Measurements from ENCODE around the gene CER1.

The CER1 gene, protein sequence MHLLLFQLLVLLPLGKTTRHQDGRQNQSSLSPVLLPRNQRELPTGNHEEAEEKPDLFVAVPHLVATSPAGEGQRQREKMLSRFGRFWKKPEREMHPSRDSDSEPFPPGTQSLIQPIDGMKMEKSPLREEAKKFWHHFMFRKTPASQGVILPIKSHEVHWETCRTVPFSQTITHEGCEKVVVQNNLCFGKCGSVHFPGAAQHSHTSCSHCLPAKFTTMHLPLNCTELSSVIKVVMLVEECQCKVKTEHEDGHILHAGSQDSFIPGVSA

DNA sequence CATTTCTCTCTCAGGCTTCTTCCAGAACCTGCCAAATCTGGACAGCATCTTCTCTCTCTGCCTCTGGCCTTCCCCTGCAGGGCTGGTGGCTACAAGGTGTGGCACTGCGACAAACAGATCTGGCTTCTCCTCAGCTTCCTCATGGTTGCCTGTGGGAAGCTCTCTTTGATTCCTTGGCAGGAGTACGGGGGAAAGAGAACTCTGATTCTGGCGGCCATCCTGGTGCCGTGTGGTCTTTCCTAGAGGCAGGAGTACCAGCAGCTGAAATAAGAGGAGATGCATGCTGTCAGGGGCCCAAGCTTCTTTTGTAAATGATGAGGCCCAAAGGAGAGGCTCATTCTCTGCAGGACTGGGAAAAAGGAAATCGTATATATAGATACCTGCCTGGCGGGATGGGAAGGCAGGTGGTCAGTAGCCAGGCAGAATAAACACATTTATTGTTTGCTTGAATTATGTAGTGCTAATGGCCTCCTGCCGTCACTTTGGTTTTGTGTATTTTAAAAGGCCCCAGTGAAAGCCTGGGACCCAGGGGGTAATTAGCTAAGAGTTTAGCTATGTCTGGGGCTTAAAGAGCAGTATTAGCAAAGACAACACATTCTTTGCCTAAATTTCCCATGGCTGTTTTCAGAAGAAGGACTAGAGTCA, at the start of gene CER1:
TSS of gene CER1 (minus strand) at position 343 of the 645 bp plus-strand sequence. CDS start at position 282, 61 bp downstream.
- Mint-ChIP-seq H3K36me3 (ENCODE audit: low read depth) (no peaks in the 10 kb centered on the region), H3K4me3 (no peak within 1 kb of the TSS), H3K27ac (no peak within 1 kb of the TSS), H3K9me3 (no peaks in the 10 kb centered on the region), H3K4me1 (ENCODE audit: low read depth) (no peaks in the 10 kb centered on the region), H3K27me3 (ENCODE audit: low read depth) (peaks cover 12% of the 10 kb centered on the region)

DNA sequence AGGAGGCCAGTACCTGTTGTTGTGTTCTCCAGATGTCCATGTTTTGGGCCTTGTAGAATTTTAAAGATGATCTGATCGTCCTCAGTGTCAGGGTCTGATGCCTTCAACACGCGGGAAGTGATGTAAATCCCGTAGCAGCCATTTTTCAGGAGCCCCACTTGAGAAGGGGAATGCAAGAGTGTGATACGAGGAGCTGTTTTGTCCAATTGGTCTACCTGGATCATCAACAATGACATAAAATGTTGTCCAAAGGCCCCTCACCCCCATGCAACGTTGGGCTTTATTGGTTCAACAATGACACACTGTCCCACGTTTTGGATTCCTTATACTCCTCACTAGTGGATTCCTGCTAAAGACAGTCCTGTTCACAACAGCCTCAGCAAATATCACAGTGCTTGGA, 48.1 kb upstream of the CER1 start:
- Mint-ChIP-seq H3K4me3 (no peak overlapping the region), H3K9me3 (no peaks in the 10 kb centered on the region), H3K27ac (no peak overlapping the region), H3K36me3 (ENCODE audit: low read depth) (no peaks in the 10 kb centered on the region), H3K4me1 (ENCODE audit: low read depth) (no peaks in the 10 kb centered on the region), H3K27me3 (ENCODE audit: low read depth) (peaks cover 7% of the 10 kb centered on the region)

DNA sequence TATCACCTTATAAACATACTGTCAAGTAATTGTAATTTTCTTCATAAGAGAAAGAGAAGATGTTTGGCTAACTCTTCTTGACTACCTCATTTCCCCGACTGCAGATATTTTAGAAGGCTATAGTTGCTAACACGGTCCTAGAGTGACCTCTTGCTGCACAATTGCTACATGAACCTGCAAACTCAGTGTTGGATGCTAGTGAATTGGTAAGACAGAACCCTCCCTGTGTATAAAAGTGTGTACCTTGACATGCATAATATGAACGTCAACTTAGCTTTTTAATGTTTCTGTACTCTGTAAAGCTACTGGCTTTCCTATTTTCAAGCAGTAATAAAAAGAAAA, 46.7 kb upstream of the CER1 start:
- no peaks in the 10 kb centered on the region for H3K4me1 Mint-ChIP-seq (ENCODE audit: low read depth)
- no peak overlapping the region for H3K27ac Mint-ChIP-seq
- no peaks in the 10 kb centered on the region for H3K36me3 Mint-ChIP-seq (ENCODE audit: low read depth)
- H3K4me3 Mint-ChIP-seq = no peak overlapping the region
- H3K9me3 Mint-ChIP-seq = no peaks in the 10 kb centered on the region
- H3K27me3 Mint-ChIP-seq (ENCODE audit: low read depth) = peaks cover 7% of the 10 kb centered on the region

DNA sequence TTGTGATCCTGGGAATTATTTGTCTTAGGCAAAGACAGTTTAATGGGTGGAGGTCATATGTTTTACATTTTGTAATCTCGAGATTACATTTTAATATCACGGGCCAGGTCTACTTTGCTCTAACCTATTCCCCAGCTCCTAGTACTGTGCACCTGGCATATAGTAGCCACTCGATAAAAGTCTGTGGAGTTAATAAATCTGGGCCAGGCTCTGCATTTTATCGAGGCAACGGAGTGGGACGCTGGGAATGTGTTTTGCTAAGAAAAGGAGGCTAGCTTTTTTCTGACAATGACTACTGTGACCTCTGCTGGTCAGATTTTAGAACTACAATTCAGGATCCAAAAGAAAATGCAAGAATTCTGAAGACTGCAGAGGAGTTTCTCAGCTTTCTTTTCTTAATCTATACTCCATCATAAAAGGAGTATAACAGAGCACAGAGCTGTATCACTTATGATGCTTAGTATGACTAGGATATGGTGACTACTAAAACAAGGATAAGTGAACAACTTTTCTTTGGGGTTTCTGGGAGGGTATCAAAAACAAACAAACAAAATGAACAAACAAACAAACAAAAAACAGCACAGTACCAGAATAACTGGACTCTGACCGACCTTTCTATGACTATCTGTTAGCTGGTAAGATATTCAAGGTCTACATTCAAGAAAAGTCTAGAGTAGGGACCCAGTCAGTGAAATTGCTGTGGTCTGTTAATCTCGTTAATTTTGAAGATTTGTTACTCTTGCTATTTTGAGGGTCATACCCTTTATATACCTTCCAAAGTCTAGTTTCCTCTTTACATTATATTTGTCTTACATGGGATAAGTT, 46.1 kb upstream of the CER1 start:
- no peaks in the 10 kb centered on the region for H3K36me3 Mint-ChIP-seq (ENCODE audit: low read depth)
- H3K4me3 Mint-ChIP-seq = no peak overlapping the region
- H3K27me3 Mint-ChIP-seq (ENCODE audit: low read depth) = peaks cover 7% of the 10 kb centered on the region
- H3K9me3 Mint-ChIP-seq = no peaks in the 10 kb centered on the region
- no peak overlapping the region for H3K27ac Mint-ChIP-seq
- H3K4me1 Mint-ChIP-seq (ENCODE audit: low read depth) = no peaks in the 10 kb centered on the region

DNA sequence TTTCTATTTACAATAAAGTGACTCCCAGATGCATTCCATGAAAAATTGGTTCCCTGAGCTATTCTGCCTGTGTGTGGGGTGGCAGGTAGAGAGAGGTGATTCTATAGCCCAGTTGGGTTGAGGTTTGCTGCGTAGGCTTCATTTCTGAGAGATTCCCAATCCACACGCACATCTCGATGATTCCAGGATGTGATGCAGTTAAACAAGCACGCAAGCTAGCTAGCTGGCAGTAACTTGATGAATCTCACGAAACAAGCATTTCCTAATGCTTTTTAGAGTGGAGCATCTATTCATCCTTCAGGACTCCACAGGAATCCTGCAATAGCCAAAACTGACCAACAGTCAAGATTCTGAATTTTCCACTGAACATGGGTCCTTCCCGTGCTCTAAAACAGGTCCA, 43.8 kb upstream of the CER1 start:
- no peaks in the 10 kb centered on the region for H3K4me1 Mint-ChIP-seq (ENCODE audit: low read depth)
- no peak overlapping the region for H3K4me3 Mint-ChIP-seq
- no peaks in the 10 kb centered on the region for H3K36me3 Mint-ChIP-seq (ENCODE audit: low read depth)
- H3K9me3 Mint-ChIP-seq = no peaks in the 10 kb centered on the region
- H3K27ac Mint-ChIP-seq = no peak overlapping the region
- H3K27me3 Mint-ChIP-seq (ENCODE audit: low read depth) = peaks cover 4% of the 10 kb centered on the region

DNA sequence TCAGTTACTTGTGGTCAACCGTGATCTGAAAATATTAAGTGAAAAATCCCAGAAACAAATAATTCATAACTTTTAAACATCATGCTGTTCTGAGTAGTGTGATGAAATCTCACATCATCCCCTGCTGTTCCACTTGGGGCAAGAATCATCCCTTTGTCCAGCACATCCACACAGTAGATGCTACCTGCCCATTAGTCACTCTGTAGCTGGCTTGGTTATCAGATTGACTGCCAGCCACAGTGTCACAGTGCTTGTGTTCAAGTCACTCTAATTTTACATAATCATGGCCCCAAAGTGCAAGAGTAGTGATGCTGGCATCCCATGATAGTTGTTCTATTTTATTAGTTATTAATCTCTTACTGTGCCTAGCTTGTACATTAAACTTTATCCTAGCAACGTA, 39.1 kb upstream of the CER1 start:
- H3K36me3 Mint-ChIP-seq (ENCODE audit: low read depth) = no peaks in the 10 kb centered on the region
- H3K4me1 Mint-ChIP-seq (ENCODE audit: low read depth) = no peaks in the 10 kb centered on the region
- no peaks in the 10 kb centered on the region for H3K27me3 Mint-ChIP-seq (ENCODE audit: low read depth)
- no peaks in the 10 kb centered on the region for H3K9me3 Mint-ChIP-seq
- no peak overlapping the region for H3K4me3 Mint-ChIP-seq
- no peak overlapping the region for H3K27ac Mint-ChIP-seq

DNA sequence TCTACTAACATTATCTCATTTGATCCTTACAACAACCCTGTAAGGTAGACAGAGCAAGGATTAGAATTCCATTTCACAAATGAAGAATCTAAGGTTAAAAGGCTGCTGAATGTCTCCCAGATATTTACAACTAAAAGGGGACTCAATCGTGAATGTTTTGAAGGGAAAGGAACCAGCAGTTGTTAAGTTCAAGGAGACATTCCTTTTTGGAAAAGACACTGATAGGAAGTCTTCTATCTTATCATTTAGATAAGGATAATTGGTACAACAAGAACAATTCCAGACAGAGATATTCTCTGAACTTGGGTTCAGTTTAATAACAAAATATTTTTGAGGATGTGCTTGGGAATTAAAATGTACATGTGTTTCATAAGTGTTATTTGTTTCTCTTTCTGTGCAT, 37.5 kb upstream of the CER1 start:
- no peak overlapping the region for H3K4me3 Mint-ChIP-seq
- no peak overlapping the region for H3K27ac Mint-ChIP-seq

DNA sequence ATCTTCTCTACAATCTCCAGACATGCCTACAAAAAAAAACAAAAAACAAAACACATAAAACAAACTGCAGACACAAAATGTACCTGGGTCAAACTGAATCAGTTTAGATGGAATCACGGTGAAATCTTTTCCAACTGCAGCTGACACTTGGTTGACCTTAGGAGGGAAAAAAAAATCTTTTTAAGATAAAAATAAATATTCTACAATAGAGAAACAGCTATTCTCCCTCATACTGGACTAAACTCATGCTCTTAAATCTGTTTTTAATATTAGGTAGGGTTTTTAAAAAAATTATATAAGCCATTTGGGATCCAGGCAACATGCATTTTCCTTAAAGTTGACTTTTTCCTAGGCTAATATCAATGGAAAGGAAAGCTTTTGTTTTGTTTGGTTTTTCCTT, 33.8 kb upstream of the CER1 start:
- Mint-ChIP-seq H3K36me3 (ENCODE audit: low read depth) (no peaks in the 10 kb centered on the region), H3K27ac (no peak overlapping the region), H3K9me3 (no peaks in the 10 kb centered on the region), H3K27me3 (ENCODE audit: low read depth) (peaks cover under 1% of the 10 kb centered on the region), H3K4me1 (ENCODE audit: low read depth) (no peaks in the 10 kb centered on the region), H3K4me3 (no peak overlapping the region)

More for the DNA sequence above, 37.5 kb upstream of the CER1 start:
- Mint-ChIP-seq H3K4me1 (ENCODE audit: low read depth) (no peaks in the 10 kb centered on the region), H3K36me3 (ENCODE audit: low read depth) (no peaks in the 10 kb centered on the region), H3K27me3 (ENCODE audit: low read depth) (no peaks in the 10 kb centered on the region), H3K9me3 (no peaks in the 10 kb centered on the region)

DNA sequence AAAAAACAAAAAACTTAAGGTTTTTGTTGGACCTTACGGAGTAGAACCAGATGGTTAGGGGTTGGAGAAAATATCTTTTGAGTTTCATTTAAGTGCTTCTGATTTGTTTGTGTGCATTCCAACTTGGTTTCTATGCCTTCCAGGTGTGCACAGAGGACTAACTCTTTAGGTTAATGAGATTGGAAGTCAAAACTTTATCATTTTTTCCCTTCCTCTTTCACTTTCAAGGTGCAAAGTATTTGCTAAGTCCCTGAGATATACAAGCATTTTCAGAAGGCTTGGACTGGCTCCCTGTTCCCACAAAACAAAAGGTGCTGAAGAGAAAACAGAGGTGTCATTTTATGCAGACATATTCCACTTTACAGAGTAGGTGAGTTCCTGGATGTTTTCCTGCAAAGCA, 30.3 kb upstream of the CER1 start:
- Mint-ChIP-seq H3K36me3 (ENCODE audit: low read depth) (no peaks in the 10 kb centered on the region), H3K4me3 (no peak overlapping the region), H3K27me3 (ENCODE audit: low read depth) (peaks cover 31% of the 10 kb centered on the region), H3K27ac (no peak overlapping the region), H3K4me1 (ENCODE audit: low read depth) (peaks cover 3% of the 10 kb centered on the region), H3K9me3 (no peaks in the 10 kb centered on the region)

DNA sequence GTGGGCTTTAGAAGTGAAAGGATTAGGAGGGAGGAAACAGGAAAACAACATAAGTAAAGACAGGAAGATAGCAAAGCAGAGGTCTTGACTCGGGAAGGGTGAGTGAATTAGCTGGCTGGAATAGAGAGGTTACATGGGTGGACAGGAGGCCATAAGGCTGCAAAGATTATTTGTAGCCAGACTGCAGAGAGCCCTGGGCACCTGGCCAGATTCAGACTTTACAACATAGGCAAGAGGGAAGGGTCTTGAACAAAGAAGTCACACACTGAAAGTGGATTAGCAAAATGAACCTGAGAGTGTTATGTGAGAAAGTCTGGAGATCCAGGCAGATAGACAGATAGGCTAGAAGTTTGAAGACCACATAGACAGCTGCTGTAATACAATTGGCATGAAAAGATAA, 29.7 kb upstream of the CER1 start:
- no peak overlapping the region for H3K27ac Mint-ChIP-seq

DNA sequence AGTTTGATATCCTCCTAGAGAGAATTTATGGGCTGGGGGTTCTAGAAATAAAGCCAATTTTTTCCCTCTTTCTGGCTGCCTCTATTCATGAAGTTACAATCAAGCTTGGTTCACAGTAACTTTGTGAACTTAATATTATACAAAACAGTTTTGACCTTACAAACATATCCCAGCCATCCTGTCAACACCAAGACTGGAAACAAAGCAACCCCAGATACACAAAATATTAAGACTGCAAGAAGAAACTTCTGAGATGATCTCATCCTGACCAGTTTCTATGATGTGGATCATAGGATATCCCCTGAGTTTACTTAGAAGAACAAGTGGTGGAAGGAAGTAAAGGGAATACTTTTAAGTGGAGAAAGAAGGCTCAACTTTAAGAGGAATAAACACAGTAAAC, 28.3 kb upstream of the CER1 start:
- H3K9me3 Mint-ChIP-seq = no peaks in the 10 kb centered on the region
- H3K27me3 Mint-ChIP-seq (ENCODE audit: low read depth) = peaks cover 32% of the 10 kb centered on the region
- H3K27ac Mint-ChIP-seq = no peak overlapping the region
- no peak overlapping the region for H3K4me3 Mint-ChIP-seq
- peaks cover 3% of the 10 kb centered on the region for H3K4me1 Mint-ChIP-seq (ENCODE audit: low read depth)
- no peaks in the 10 kb centered on the region for H3K36me3 Mint-ChIP-seq (ENCODE audit: low read depth)

More for the DNA sequence above, 29.7 kb upstream of the CER1 start:
- Mint-ChIP-seq H3K4me1 (ENCODE audit: low read depth) (peaks cover 3% of the 10 kb centered on the region), H3K27me3 (ENCODE audit: low read depth) (peaks cover 32% of the 10 kb centered on the region), H3K9me3 (no peaks in the 10 kb centered on the region), H3K36me3 (ENCODE audit: low read depth) (no peaks in the 10 kb centered on the region), H3K4me3 (no peak overlapping the region)

DNA sequence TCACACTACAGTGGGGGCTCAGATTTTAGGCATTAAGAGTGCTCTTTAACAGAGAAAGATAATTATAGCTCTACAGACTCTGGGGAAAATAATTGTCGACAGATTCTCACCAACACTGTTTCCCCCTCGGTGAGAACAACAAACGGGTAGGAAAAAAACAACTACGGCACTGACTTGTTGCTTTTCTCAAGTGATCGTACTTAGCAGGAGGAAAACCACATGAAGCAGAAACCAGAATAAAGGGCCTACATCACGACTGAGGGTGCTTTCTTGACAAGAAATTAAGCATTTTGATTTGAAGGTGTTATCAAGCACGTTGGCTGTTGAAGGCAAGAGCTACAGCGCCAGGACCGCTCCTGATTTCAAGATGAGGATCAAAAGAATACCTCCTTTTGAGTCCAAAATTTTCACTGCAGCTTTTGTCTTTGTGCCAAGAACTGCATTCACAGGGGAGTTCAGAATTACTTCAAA, 27.2 kb upstream of the CER1 start:
- H3K27me3 Mint-ChIP-seq (ENCODE audit: low read depth) = peaks cover 32% of the 10 kb centered on the region
- H3K4me3 Mint-ChIP-seq = no peak overlapping the region
- H3K4me1 Mint-ChIP-seq (ENCODE audit: low read depth) = peaks cover 3% of the 10 kb centered on the region
- H3K36me3 Mint-ChIP-seq (ENCODE audit: low read depth) = no peaks in the 10 kb centered on the region
- H3K27ac Mint-ChIP-seq = no peak overlapping the region
- H3K9me3 Mint-ChIP-seq = no peaks in the 10 kb centered on the region

DNA sequence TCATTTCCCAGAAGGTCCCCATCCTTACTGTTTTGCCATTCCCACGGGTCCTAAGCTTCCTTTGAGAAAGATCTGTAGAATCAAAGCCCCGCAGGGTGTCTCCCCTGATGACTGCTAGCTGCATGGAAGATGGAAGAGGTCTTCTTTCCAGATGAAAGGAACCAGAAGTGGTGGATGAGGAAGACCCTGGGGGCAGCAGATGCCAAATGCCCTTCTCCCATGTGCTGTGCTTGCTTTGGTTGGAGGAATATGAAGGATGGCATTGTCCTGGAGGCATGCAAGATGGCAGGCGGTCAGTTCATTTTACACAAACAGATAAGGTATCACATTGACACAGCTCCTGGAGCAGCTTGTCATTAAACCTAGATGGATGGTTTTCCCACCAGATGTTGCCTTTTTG, 25.8 kb upstream of the CER1 start:
- Mint-ChIP-seq H3K4me1 (ENCODE audit: low read depth) (peaks cover 3% of the 10 kb centered on the region), H3K9me3 (no peaks in the 10 kb centered on the region), H3K4me3 (no peak overlapping the region), H3K36me3 (ENCODE audit: low read depth) (no peaks in the 10 kb centered on the region), H3K27ac (no peak overlapping the region), H3K27me3 (ENCODE audit: low read depth) (peaks cover 32% of the 10 kb centered on the region)

DNA sequence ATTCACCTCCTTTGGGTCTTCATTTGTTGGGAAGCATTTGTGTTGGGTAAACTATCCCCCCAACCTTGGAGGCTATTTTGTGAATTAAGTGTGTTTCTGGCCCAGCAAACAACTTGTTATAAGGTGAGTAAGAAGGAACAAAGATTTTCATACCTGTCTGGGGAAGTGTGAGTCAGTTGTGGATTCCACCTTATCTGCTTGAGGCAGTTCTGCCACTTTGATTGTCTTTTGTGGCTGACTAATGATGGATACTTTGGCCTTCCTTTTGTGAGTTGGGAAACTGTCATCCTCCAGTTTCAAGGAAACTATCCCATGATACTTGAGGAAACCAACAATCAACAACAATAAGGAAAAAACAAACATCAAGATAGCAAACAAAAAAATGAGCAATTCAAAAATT, 24.6 kb upstream of the CER1 start:
- peaks cover 32% of the 10 kb centered on the region for H3K27me3 Mint-ChIP-seq (ENCODE audit: low read depth)
- H3K4me3 Mint-ChIP-seq = no peak overlapping the region

DNA sequence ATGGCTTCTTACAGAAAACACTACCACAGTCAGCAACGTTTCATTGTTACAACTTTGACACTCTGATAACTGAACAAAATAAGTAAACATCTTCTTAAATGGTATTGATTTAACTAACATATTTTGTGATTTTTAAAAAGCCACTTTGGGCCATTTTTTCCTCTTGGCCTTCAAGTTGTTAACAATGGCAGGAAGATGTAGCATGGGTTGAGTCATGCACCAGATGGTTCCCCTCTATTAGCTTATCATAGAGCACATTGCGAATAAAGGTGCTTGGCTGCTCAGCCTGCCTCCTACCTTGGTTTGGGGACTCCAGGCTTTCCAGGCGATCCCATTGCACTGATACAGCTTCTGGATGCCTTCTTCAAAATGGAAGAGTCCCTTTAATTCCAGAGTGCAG, 24.1 kb upstream of the CER1 start:
- no peaks in the 10 kb centered on the region for H3K36me3 Mint-ChIP-seq (ENCODE audit: low read depth)
- H3K4me1 Mint-ChIP-seq (ENCODE audit: low read depth) = peaks cover 3% of the 10 kb centered on the region
- peaks cover 33% of the 10 kb centered on the region for H3K27me3 Mint-ChIP-seq (ENCODE audit: low read depth)
- no peak overlapping the region for H3K27ac Mint-ChIP-seq
- H3K4me3 Mint-ChIP-seq = no peak overlapping the region
- H3K9me3 Mint-ChIP-seq = no peaks in the 10 kb centered on the region

More for the DNA sequence above, 24.6 kb upstream of the CER1 start:
- H3K36me3 Mint-ChIP-seq (ENCODE audit: low read depth) = no peaks in the 10 kb centered on the region
- H3K27ac Mint-ChIP-seq = no peak overlapping the region
- H3K4me1 Mint-ChIP-seq (ENCODE audit: low read depth) = peaks cover 3% of the 10 kb centered on the region
- no peaks in the 10 kb centered on the region for H3K9me3 Mint-ChIP-seq

All from T-helper 1 cell treated with Interleukin-12 subunit alpha and Interleukin-12 subunit beta and Interleukin-4 antibody, amounts not matched to agents 30 μg/mL and 1 μg/mL, for 36 hours (primary cell).